ENCODE results near the gene RACGAP1. TPM values are rescaled to one million over a fixed set of nuclear protein-coding genes. Genes with fewer than 3 reads are reported as not detected.

Gene RACGAP1
- total and polyA plus RNA-seq, 2 experiments from 2014 or later: 35.4 to 55.4 TPM

DNA sequence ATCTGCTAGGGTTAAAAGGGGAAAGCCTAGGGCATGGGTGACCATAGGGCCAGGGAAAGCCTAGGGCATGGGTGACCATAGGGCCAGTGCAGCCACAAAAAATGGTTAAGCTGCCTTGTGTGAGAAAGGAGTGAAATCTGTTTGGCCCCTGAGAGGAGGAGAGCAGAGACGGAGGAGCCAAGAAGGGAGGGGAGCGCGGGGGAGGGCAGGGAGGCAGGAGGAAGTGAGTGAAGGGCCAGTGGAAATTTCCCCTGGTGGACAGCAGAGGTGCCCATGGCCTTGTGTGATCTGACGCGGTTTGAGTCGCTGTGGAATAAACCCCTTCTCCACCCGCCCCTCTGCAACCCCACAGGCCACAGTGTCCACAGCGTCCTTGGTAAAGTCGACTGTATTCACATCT, 53.2 kb downstream of the RACGAP1 start:
- Histone ChIP-seq H3K4me3 (no peak overlapping the region), H3K36me3 (ENCODE audit: low read depth) (no peaks in the 10 kb centered on the region), H3K9me3 (ENCODE audit: low read depth) (no peaks in the 10 kb centered on the region), H3K9ac (no peak overlapping the region), H3K79me2 (ENCODE audit: insufficient read depth) (no peaks in the 10 kb centered on the region), H3F3A (ENCODE audit: insufficient read depth) (no peaks in the 10 kb centered on the region), H4K20me1 (ENCODE audit: insufficient read depth) (no peaks in the 10 kb centered on the region), H3K27me3 (replicated peaks; ENCODE audit: insufficient read depth) (peaks cover 15% of the 10 kb centered on the region), H3K27ac (no peak overlapping the region), H3K9me2 (ENCODE audit: insufficient read depth) (no peaks in the 10 kb centered on the region), H3K4me1 (ENCODE audit: insufficient read depth) (no peaks in the 10 kb centered on the region), H2AFZ (no peak overlapping the region), H3K4me2 (ENCODE audit: unreplicated experiment) (no peak overlapping the region)
- WGBS, 2 experiments (ENCODE audit: low coverage in 1 of 2, low lambda C conversion rate in 2 of 2, missing lambda C conversion rate in 2 of 2): 83 to 89% methylated on average over 8 to 9 of the region's 9 CpGs
- in situ Hi-C loops (cut with MboI): no loop called here
- TF ChIP-seq EZH2phosphoT487 (IDR thresholded peaks at IDR 0.05; ENCODE audit: insufficient read depth, low read depth) (no peak), EZH2 (IDR thresholded peaks at IDR 0.05; ENCODE audit: insufficient read depth, poor library complexity, severe bottlenecking) (no peak)
- DNase-seq: no peak

DNA sequence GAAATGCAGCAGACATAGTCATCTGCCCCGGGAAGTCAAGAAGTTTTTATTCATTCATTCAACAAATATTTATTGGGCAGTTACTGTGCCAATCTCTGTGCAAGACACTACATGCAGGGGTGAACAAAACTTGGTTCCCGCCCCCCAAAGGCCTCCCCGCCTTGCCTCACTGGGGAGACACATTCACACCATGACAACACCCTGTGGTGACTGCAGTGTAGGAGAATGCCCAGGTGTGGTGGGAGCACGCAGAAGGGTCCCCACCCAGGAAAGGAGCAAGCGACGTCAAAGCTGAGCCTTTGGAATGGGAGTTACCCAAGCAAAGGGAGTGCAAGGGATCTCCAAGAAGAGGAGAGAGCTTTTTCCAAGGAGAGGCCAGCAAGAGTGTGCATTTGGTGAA, 54.2 kb downstream of the RACGAP1 start:
- H3K9ac ChIP-seq: no peak overlapping the region
- no peaks in the 10 kb centered on the region for H3K9me2 ChIP-seq (ENCODE audit: insufficient read depth)
- no peaks in the 10 kb centered on the region for H3K9me3 ChIP-seq (ENCODE audit: low read depth)
- no peak overlapping the region for H3K4me2 ChIP-seq (ENCODE audit: unreplicated experiment)
- H3K4me3 ChIP-seq: no peak overlapping the region
- TF ChIP-seq EZH2phosphoT487 (IDR thresholded peaks at IDR 0.05; ENCODE audit: insufficient read depth, low read depth) (no peak), EZH2 (IDR thresholded peaks at IDR 0.05; ENCODE audit: insufficient read depth, poor library complexity, severe bottlenecking) (no peak)
- no peaks in the 10 kb centered on the region for H3K36me3 ChIP-seq (ENCODE audit: low read depth)
- no peaks in the 10 kb centered on the region for H4K20me1 ChIP-seq (ENCODE audit: insufficient read depth)
- no peaks in the 10 kb centered on the region for H3F3A ChIP-seq (ENCODE audit: insufficient read depth)
- H3K4me1 ChIP-seq (ENCODE audit: insufficient read depth): no peaks in the 10 kb centered on the region
- WGBS, 2 experiments (ENCODE audit: low coverage in 1 of 2, low lambda C conversion rate in 2 of 2, missing lambda C conversion rate in 2 of 2): 59 to 63% methylated on average over 6 of the region's 6 CpGs
- no peak for DNase-seq
- in situ Hi-C loops (cut with MboI): no loop called here
- no peaks in the 10 kb centered on the region for H3K79me2 ChIP-seq (ENCODE audit: insufficient read depth)
- peaks cover 15% of the 10 kb centered on the region for H3K27me3 ChIP-seq (replicated peaks; ENCODE audit: insufficient read depth)
- no peak overlapping the region for H2AFZ ChIP-seq
- no peak overlapping the region for H3K27ac ChIP-seq

- Histone ChIP-seq H3K4me3 (no peak overlapping the region), H3K9ac (no peak overlapping the region), H3K27ac (no peak overlapping the region), H3K27me3 (replicated peaks; ENCODE audit: insufficient read depth) (peaks cover 15% of the 10 kb centered on the region), H3K9me2 (ENCODE audit: insufficient read depth) (no peaks in the 10 kb centered on the region), H2AFZ (no peak overlapping the region), H3F3A (ENCODE audit: insufficient read depth) (no peaks in the 10 kb centered on the region), H3K79me2 (ENCODE audit: insufficient read depth) (no peaks in the 10 kb centered on the region), H3K4me2 (ENCODE audit: unreplicated experiment) (no peak overlapping the region), H3K9me3 (ENCODE audit: low read depth) (no peaks in the 10 kb centered on the region), H3K4me1 (ENCODE audit: insufficient read depth) (no peaks in the 10 kb centered on the region), H4K20me1 (ENCODE audit: insufficient read depth) (no peaks in the 10 kb centered on the region), H3K36me3 (ENCODE audit: low read depth) (no peaks in the 10 kb centered on the region)
- DNase-seq: no peak
- 48 to 56% methylated on average over 9 to 10 of the region's 10 CpGs for WGBS, 2 experiments (ENCODE audit: low coverage in 1 of 2, low lambda C conversion rate in 2 of 2, missing lambda C conversion rate in 2 of 2)
- in situ Hi-C loops (cut with MboI): no loop called here
- no peak for TF ChIP-seq EZH2 (IDR thresholded peaks at IDR 0.05; ENCODE audit: insufficient read depth, poor library complexity, severe bottlenecking)
- no peak for TF ChIP-seq EZH2phosphoT487 (IDR thresholded peaks at IDR 0.05; ENCODE audit: insufficient read depth, low read depth)
These were observed 54.6 kb downstream of the RACGAP1 start for GRCh38 chr12:49970658-49971057.

DNA sequence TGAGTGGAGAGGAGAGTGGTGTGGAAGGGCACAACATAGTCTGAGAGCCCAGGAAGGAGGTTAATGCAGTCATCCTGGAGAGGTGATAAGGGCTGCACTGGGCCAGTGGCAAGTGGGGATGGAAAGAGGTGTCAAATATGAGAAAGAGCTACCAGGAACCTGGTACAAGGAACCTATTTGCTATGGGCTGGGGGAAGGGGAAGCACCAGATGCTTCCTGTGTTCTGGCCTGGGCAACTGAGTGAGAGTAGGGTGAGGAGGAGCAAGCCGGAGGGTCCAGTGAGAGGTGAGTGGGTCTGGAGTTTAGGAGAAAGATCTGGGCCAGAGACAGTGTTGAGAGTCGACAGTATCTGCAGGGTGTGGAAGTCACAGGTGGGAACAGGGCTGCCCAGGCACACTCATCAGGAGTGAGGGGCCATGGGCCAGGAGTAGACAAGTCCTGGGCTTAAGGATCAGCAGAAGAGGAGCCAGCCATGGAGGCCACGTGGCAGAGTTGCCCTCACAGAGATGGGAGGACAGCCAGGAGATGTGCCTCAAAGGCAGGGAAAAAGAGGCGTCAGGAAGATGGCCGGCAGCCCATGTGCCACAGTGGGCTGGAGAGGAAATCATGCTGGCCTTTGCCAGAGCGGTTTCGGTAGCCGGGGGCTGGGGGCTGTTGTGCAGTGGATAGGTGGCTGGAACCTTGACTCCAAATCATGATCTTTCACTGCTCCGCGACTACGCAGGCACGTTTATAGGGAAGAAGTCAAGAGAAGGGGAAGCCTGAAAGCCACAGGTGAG, 55.5 kb downstream of the RACGAP1 start:
- in situ Hi-C loops (cut with MboI): loop anchor here (5.0 kb wide), 1 partner anchor 87 kb away; the partner anchor contains the start of gene ASIC1
- Histone ChIP-seq H2AFZ (no peak overlapping the region), H3K27me3 (replicated peaks; ENCODE audit: insufficient read depth) (peaks cover 15% of the 10 kb centered on the region), H3K4me3 (no peak overlapping the region), H3F3A (ENCODE audit: insufficient read depth) (no peaks in the 10 kb centered on the region), H3K36me3 (ENCODE audit: low read depth) (no peaks in the 10 kb centered on the region), H3K9me2 (ENCODE audit: insufficient read depth) (no peaks in the 10 kb centered on the region), H3K9me3 (ENCODE audit: low read depth) (no peaks in the 10 kb centered on the region), H3K4me1 (ENCODE audit: insufficient read depth) (no peaks in the 10 kb centered on the region), H3K9ac (no peak overlapping the region), H3K79me2 (ENCODE audit: insufficient read depth) (no peaks in the 10 kb centered on the region), H3K4me2 (ENCODE audit: unreplicated experiment) (no peak overlapping the region), H4K20me1 (ENCODE audit: insufficient read depth) (no peaks in the 10 kb centered on the region), H3K27ac (no peak overlapping the region)
- no peak for DNase-seq
- WGBS, 2 experiments (ENCODE audit: low coverage in 1 of 2, low lambda C conversion rate in 2 of 2, missing lambda C conversion rate in 2 of 2): 72 to 75% methylated on average over 12 of the region's 12 CpGs
- TF ChIP-seq EZH2phosphoT487 (IDR thresholded peaks at IDR 0.05; ENCODE audit: insufficient read depth, low read depth) (no peak), EZH2 (IDR thresholded peaks at IDR 0.05; ENCODE audit: insufficient read depth, poor library complexity, severe bottlenecking) (no peak)

Measured in GM23248 (cell line).